Measurements from ENCODE around the gene MS4A6E. TPM values are rescaled to one million over a fixed set of nuclear protein-coding genes. Genes with fewer than 3 reads are reported as not detected.

Gene MS4A6E
- total RNA-seq, 1 donor from 2014 or later, result not detected

GRCh38 chr11:60375316-60375715 lies 48.3 kb downstream of the MS4A6E start:
- DNase-seq (ENCODE audit: low read depth in 2 of 2), result no peak

GRCh38 chr11:60376601-60377000 lies 49.5 kb downstream of the MS4A6E start:
- no peak for DNase-seq (ENCODE audit: low read depth in 2 of 2)

- DNase-seq (ENCODE audit: low read depth in 2 of 2), result no peak
Observed at GRCh38 chr11:60377401-60378136, 50.5 kb downstream of the MS4A6E start.

- no peak for DNase-seq (ENCODE audit: low read depth in 2 of 2)
Observed at GRCh38 chr11:60378354-60378753, 51.3 kb downstream of the MS4A6E start, which contains the start of gene MS4A7. Gene MS4A7, plus strand, starts transcription at chr11:60378532. Its CDS starts 4,610 bp downstream, at chr11:60383142.

- no peak for DNase-seq (ENCODE audit: low read depth in 2 of 2)
Observed at GRCh38 chr11:60389279-60389910, 62.3 kb downstream of the MS4A6E start.

GRCh38 chr11:60390419-60390818 lies 63.4 kb downstream of the MS4A6E start:
- DNase-seq (ENCODE audit: low read depth in 2 of 2), result no peak

Other genes starting within 250 kb of the MS4A6E start
- not detected in 2 replicates for gene MS4A2, start 238.6 kb upstream of the MS4A6E start, total RNA-seq
- gene MS4A6A, start 144.2 kb upstream of the MS4A6E start, total RNA-seq, result 0.22 TPM in 1 of 2 replicates, not detected in the other
- gene MS4A4E, start 84.1 kb upstream of the MS4A6E start, total RNA-seq, result not detected in 2 replicates
- gene MS4A4A, start 46.6 kb upstream of the MS4A6E start, total RNA-seq, result not detected in 2 replicates
- gene MS4A7, start 51.3 kb downstream of the MS4A6E start, total RNA-seq, result not detected in 2 replicates
- gene MS4A14, start 69.2 kb downstream of the MS4A6E start, total RNA-seq, result not detected in 2 replicates
- gene MS4A5, start 102.3 kb downstream of the MS4A6E start, total RNA-seq, result not detected in 2 replicates
- not detected in 2 replicates for gene MS4A1, start 128.6 kb downstream of the MS4A6E start, total RNA-seq
- not detected in 2 replicates for gene MS4A12, start 165.5 kb downstream of the MS4A6E start, total RNA-seq
- not detected in 2 replicates for gene MS4A13, start 188.1 kb downstream of the MS4A6E start, total RNA-seq